HL-60 (cell line): ENCODE measurements around the gene RBM41.
A peak's percentile ranks its signal among the peaks of the same experiment; 100 is the strongest.

Source experiments
- DNase-seq, 2 experiments: peaks; one replicate each; pipeline ENCODE4 v3.0.0-alpha.2; 2010 to 2020; ENCODE audit warnings: low read depth in 1 of 2, low spot score in 1 of 2
- H3K27ac ChIP-seq: fragments of 250-450 bp; sonication (Bioruptor Pico); replicated peaks from 2 replicates; pipeline ENCODE4 v1.5.1; 2020; ENCODE audit warnings: mild to moderate bottlenecking, moderate library complexity
- H3K27me3 ChIP-seq: fragments of 250-450 bp; sonication (Bioruptor Pico); 2 replicates; pipeline ENCODE4 v1.5.1; 2021; ENCODE audit warnings: mild to moderate bottlenecking, moderate library complexity; ENCODE audit not compliant: insufficient read depth, poor library complexity, severe bottlenecking
- H3K4me3 ChIP-seq: replicated peaks from 2 replicates; pipeline ENCODE4 v1.5.1; 2011; ENCODE audit warnings: mild to moderate bottlenecking, control low read depth, low read length; ENCODE audit not compliant: insufficient read depth
- CTCF ChIP-seq: IDR thresholded peaks from one replicate; pipeline ENCODE4 v1.5.1; 2011; ENCODE audit warnings: low read length, control low read depth, inconsistent platforms; ENCODE audit not compliant: insufficient read depth
- GABPA ChIP-seq: IDR thresholded peaks from 2 replicates; pipeline ENCODE4 v1.6.1; 2012; ENCODE audit warnings: low read depth
- POLR2AphosphoS5 ChIP-seq: IDR thresholded peaks from 2 replicates; pipeline ENCODE4 v1.6.1; 2012; ENCODE audit warnings: low read depth
- REST ChIP-seq: IDR thresholded peaks from 2 replicates; pipeline ENCODE4 v1.6.1; 2012; ENCODE audit warnings: low read depth; ENCODE audit not compliant: insufficient replicate concordance
- SPI1 ChIP-seq: IDR thresholded peaks from 2 replicates; pipeline ENCODE4 v1.6.1; 2012; ENCODE audit warnings: low read depth, mild to moderate bottlenecking, borderline replicate concordance
- long read RNA-seq: library from polyadenylated mRNA; unstranded; transcript quantifications from one replicate; pipeline ENCODE4 v2.0.0, GENCODE V29; 2020

RBM41 gene
- long read RNA-seq, result 0 reads

GRCh38 chrX:107118322-107119147 is at the start of gene RBM41:
Gene RBM41, minus strand, starts transcription at chrX:107118822. Its CDS starts 49 bp downstream, at chrX:107118773.
- peak within 1 kb of the TSS; percentile 69 for H3K4me3 ChIP-seq
- peak; percentile 22 to 74 for DNase-seq
- TF ChIP-seq CTCF, result no peak
- no peak for TF ChIP-seq GABPA
- no peak for TF ChIP-seq SPI1
- TF ChIP-seq REST, result no peak
- no peak for TF ChIP-seq POLR2AphosphoS5
- peak within 1 kb of the TSS; percentile 74 for H3K27ac ChIP-seq
- H3K27me3 ChIP-seq, result no peaks in the 10 kb centered on the region

GRCh38 chrX:107168257-107168656 is 49.6 kb upstream of the RBM41 start:
- Histone ChIP-seq H3K27me3 (no peaks in the 10 kb centered on the region), H3K4me3 (no peak overlapping the region), H3K27ac (no peak overlapping the region)

More at GRCh38 chrX:107168257-107168656, 49.6 kb upstream of the RBM41 start:
- TF ChIP-seq POLR2AphosphoS5 (no peak), SPI1 (no peak), GABPA (no peak), REST (no peak), CTCF (no peak)
- DNase-seq, result no peak
